H9 (cell line): ENCODE data around the gene ADAMTS13. TPM values are rescaled to one million over a fixed set of nuclear protein-coding genes. Genes with fewer than 3 reads are reported as not detected.

ENCODE experiments used
- DNase-seq: peaks from one replicate; pipeline ENCODE4 v3.0.0-alpha.2; 2017
- H2AFZ ChIP-seq: one replicate; pipeline ENCODE4 v1.6.1; 2013; ENCODE audit warnings: mild to moderate bottlenecking, low read length, control low read depth, moderate library complexity
- H2AK5ac ChIP-seq: 2 replicates; pipeline ENCODE4 v1.6.1; 2013; ENCODE audit warnings: low read length, control low read depth, mixed read lengths; ENCODE audit not compliant: insufficient read length
- H2BK120ac ChIP-seq: one replicate; pipeline ENCODE4 v1.6.1; 2013; ENCODE audit warnings: low read depth, mild to moderate bottlenecking, low read length, control low read depth, inconsistent platforms; ENCODE audit not compliant: poor library complexity, severe bottlenecking
- H2BK12ac ChIP-seq: 2 replicates; pipeline ENCODE4 v1.6.1; 2013; ENCODE audit warnings: low read length, control low read depth, mixed read lengths, low read depth; ENCODE audit not compliant: insufficient read length
- H2BK15ac ChIP-seq: 2 replicates; pipeline ENCODE4 v1.6.1; 2013; ENCODE audit warnings: low read depth, low read length, control low read depth
- H2BK20ac ChIP-seq: one replicate; pipeline ENCODE4 v1.6.1; 2013; ENCODE audit warnings: low read depth, mild to moderate bottlenecking, low read length, control low read depth, inconsistent platforms; ENCODE audit not compliant: poor library complexity, severe bottlenecking
- H2BK5ac ChIP-seq: 2 replicates; pipeline ENCODE4 v1.6.1; 2013; ENCODE audit warnings: low read length, control low read depth, mixed read lengths; ENCODE audit not compliant: insufficient read length
- H3K14ac ChIP-seq: 2 replicates; pipeline ENCODE4 v1.6.1; 2013; ENCODE audit warnings: low read length, control low read depth; ENCODE audit not compliant: insufficient read depth
- H3K18ac ChIP-seq: 2 replicates; pipeline ENCODE4 v1.6.1; 2013; ENCODE audit warnings: low read depth, mild to moderate bottlenecking, mixed read lengths, low read length, control low read depth; ENCODE audit not compliant: insufficient read length
- H3K23ac ChIP-seq: 2 replicates; pipeline ENCODE4 v1.6.1; 2013; ENCODE audit warnings: low read length, control low read depth, mixed read lengths, low read depth; ENCODE audit not compliant: insufficient read length
- H3K23me2 ChIP-seq: 2 replicates; pipeline ENCODE4 v1.6.1; 2013; ENCODE audit warnings: low read depth, mild to moderate bottlenecking, mixed read lengths, low read length, control low read depth; ENCODE audit not compliant: insufficient read length, poor library complexity, severe bottlenecking
- H3K27ac ChIP-seq: 2 replicates; pipeline ENCODE4 v1.5.1; 2013; ENCODE audit warnings: low read length, control low read depth, mixed read lengths, low read depth; ENCODE audit not compliant: insufficient read length
- H3K27me3 ChIP-seq: 2 replicates; pipeline ENCODE4 v1.6.1; 2013; ENCODE audit warnings: low read length, control low read depth, inconsistent platforms; ENCODE audit not compliant: insufficient read depth
- H3K4ac ChIP-seq: 2 replicates; pipeline ENCODE4 v1.6.1; 2013; ENCODE audit warnings: low read depth, mild to moderate bottlenecking, control low read depth, inconsistent platforms, low read length, moderate library complexity
- H3K4me1 ChIP-seq: 2 replicates; pipeline ENCODE4 v1.6.1; 2013; ENCODE audit warnings: low read length, control low read depth, inconsistent platforms; ENCODE audit not compliant: insufficient read depth
- H3K4me2 ChIP-seq: 2 replicates; pipeline ENCODE4 v1.6.1; 2013; ENCODE audit warnings: low read length, control low read depth, mixed read lengths; ENCODE audit not compliant: insufficient read length, insufficient read depth
- H3K56ac ChIP-seq: 2 replicates; pipeline ENCODE4 v1.6.1; 2013; ENCODE audit warnings: low read depth, mild to moderate bottlenecking, mixed read lengths, low read length, control low read depth; ENCODE audit not compliant: insufficient read length
- H3K79me1 ChIP-seq: 2 replicates; pipeline ENCODE4 v1.6.1; 2013; ENCODE audit warnings: low read depth, mild to moderate bottlenecking, moderate library complexity, low read length, control low read depth, inconsistent platforms; ENCODE audit not compliant: insufficient read depth, poor library complexity, severe bottlenecking
- H3K79me2 ChIP-seq: 2 replicates; pipeline ENCODE4 v1.6.1; 2013; ENCODE audit warnings: low read length, control low read depth, inconsistent platforms; ENCODE audit not compliant: insufficient read depth
- H3K9ac ChIP-seq: 2 replicates; pipeline ENCODE4 v1.6.1; 2013; ENCODE audit warnings: low read length, control low read depth, mixed read lengths; ENCODE audit not compliant: insufficient read length; ENCODE audit errors: extremely low read depth
- H3K9me3 ChIP-seq: one replicate; pipeline ENCODE4 v1.6.1; 2013; ENCODE audit warnings: low read depth, low read length, inconsistent platforms; ENCODE audit not compliant: control insufficient read depth
- H3T11ph ChIP-seq: one replicate; pipeline ENCODE4 v1.6.1; 2013; ENCODE audit warnings: mild to moderate bottlenecking, low read length, control low read depth, inconsistent platforms
- H4K20me1 ChIP-seq: one replicate; pipeline ENCODE4 v1.6.1; 2013; ENCODE audit not compliant: control insufficient read depth, insufficient read length, insufficient read depth
- H4K5ac ChIP-seq: 2 replicates; pipeline ENCODE4 v1.6.1; 2013; ENCODE audit warnings: low read depth, mild to moderate bottlenecking, mixed read lengths, low read length, control low read depth; ENCODE audit not compliant: insufficient read length
- H4K8ac ChIP-seq: replicated peaks from 2 replicates; pipeline ENCODE4 v1.6.1; 2013; ENCODE audit warnings: low read length, control low read depth, mixed read lengths, low read depth; ENCODE audit not compliant: insufficient read length
- H4K91ac ChIP-seq: 2 replicates; pipeline ENCODE4 v1.6.1; 2013; ENCODE audit warnings: low read depth, mild to moderate bottlenecking, moderate library complexity, mixed read lengths, low read length, control low read depth; ENCODE audit not compliant: insufficient read length
- H3K27ac Mint-ChIP-seq, 3 experiments: 2 replicates in 2 of 3; 3 replicates in 1 of 3; pipeline ENCODE4 v1.8.0; 2020 to 2021; ENCODE audit warnings: mixed read lengths in 3 of 3, mild to moderate bottlenecking in 1 of 3, moderate library complexity in 1 of 3
- H3K27me3 Mint-ChIP-seq: 2 replicates; pipeline ENCODE4 v1.8.0; 2021; ENCODE audit warnings: low read depth, mild to moderate bottlenecking, moderate library complexity, mixed read lengths
- H3K36me3 Mint-ChIP-seq, 3 experiments: 2 replicates in 2 of 3; 3 replicates in 1 of 3; pipeline ENCODE4 v1.8.0; 2020 to 2021; ENCODE audit warnings: low read depth in 3 of 3, mixed read lengths in 3 of 3; ENCODE audit not compliant: insufficient read depth in 1 of 3
- H3K4me1 Mint-ChIP-seq, 2 experiments: 2 replicates each; pipeline ENCODE4 v1.8.0; 2020; ENCODE audit warnings: mixed read lengths in 2 of 2
- H3K4me3 Mint-ChIP-seq, 2 experiments: 2 replicates in 1 of 2; 3 replicates in 1 of 2; pipeline ENCODE4 v1.8.0; 2020 to 2021; ENCODE audit warnings: mild to moderate bottlenecking in 2 of 2, mixed read lengths in 2 of 2, moderate library complexity in 1 of 2
- H3K9me3 Mint-ChIP-seq, 2 experiments: 2 replicates in 1 of 2; 3 replicates in 1 of 2; pipeline ENCODE4 v1.8.0; 2020; ENCODE audit warnings: mild to moderate bottlenecking in 2 of 2, mixed read lengths in 2 of 2, moderate library complexity in 1 of 2
- WGBS: extraction: QIAGEN DNeasy Blood & Tissue Kit; methylation state at CpG from one replicate; pipeline ENCODE4 v1.1.7; 2013; ENCODE audit warnings: missing lambda C conversion rate, low lambda C conversion rate, mixed read lengths; ENCODE audit not compliant: insufficient read length; ENCODE audit errors: extremely low coverage; 5-methylcytosine and 5-hydroxymethylcytosine counted together
- total RNA-seq: library from RNA; stranded (reverse); gene quantifications from 2 replicates; pipeline ENCODE4 v1.2.1, GENCODE V29; 2021
- TF ChIP-seq, protein P1 (sequence below): fragments of 200-600 bp; sonication (generic); conservative IDR thresholded peaks from 3 replicates; pipeline ENCODE4 v1.8.0; 2021; ENCODE audit warnings: antibody characterized with exemption, mild to moderate bottlenecking

The ADAMTS13 gene
- total RNA-seq, 1 experiment from 2014 or later: 8.8 TPM

DNA sequence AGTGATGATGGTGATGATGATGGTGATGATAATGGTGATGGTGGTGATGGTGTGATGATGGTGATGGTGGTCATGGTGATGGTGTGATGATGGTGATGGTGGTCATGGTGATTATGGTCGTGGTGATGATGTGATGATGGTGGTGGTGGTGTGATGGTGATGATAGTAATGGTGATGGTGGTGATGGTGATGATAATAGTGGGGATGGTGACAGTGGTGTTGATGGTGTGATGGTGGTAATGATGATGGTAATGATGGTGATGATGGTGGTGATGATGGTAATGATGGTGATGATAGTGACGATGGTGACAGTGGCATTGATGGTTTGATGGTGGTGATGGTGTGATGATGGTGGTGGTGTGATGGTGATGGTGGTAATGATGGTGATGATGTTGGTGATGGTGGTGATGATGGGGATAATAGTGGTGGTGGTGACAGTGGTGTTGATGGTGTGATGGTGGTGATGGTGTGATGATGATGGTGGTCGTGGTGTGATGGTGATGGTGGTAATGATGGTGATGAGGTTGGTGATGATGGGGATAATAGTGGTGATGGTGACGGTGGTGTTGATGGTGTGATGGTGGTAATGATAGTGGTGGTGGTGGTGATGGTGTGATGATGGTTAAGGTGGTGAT lies 39.5 kb upstream of the ADAMTS13 start:
- TF ChIP-seq, protein P1, sequence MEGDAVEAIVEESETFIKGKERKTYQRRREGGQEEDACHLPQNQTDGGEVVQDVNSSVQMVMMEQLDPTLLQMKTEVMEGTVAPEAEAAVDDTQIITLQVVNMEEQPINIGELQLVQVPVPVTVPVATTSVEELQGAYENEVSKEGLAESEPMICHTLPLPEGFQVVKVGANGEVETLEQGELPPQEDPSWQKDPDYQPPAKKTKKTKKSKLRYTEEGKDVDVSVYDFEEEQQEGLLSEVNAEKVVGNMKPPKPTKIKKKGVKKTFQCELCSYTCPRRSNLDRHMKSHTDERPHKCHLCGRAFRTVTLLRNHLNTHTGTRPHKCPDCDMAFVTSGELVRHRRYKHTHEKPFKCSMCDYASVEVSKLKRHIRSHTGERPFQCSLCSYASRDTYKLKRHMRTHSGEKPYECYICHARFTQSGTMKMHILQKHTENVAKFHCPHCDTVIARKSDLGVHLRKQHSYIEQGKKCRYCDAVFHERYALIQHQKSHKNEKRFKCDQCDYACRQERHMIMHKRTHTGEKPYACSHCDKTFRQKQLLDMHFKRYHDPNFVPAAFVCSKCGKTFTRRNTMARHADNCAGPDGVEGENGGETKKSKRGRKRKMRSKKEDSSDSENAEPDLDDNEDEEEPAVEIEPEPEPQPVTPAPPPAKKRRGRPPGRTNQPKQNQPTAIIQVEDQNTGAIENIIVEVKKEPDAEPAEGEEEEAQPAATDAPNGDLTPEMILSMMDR: no peak
- Mint-ChIP-seq H3K9me3 (no peaks in the 10 kb centered on the region; a peak in 1 of 5 replicates), H3K4me3 (no peak overlapping the region), H3K4me1 (no peaks in the 10 kb centered on the region; a peak in 1 of 4 replicates), H3K36me3 (no peaks in the 10 kb centered on the region), H3K27ac (no peak overlapping the region), H3K27me3 (peaks cover 19% of the 10 kb centered on the region)
- no peak overlapping the region for H3K14ac ChIP-seq
- H4K20me1 ChIP-seq: peaks cover 3% of the 10 kb centered on the region
- H3K56ac ChIP-seq: no peak overlapping the region
- no peak overlapping the region for H2AK5ac ChIP-seq
- H3K9me3 ChIP-seq: no peaks in the 10 kb centered on the region
- no peak overlapping the region for H2BK120ac ChIP-seq
- no peak for DNase-seq
- no peak overlapping the region for H2AFZ ChIP-seq
- no peak overlapping the region for H2BK15ac ChIP-seq
- H3K27me3 ChIP-seq: no peaks in the 10 kb centered on the region
- H2BK12ac ChIP-seq: no peak overlapping the region
- H3T11ph ChIP-seq: no peak overlapping the region
- no peak overlapping the region for H3K27ac ChIP-seq
- no peak overlapping the region for H3K9ac ChIP-seq
- H4K91ac ChIP-seq: no peak overlapping the region
- 100% methylated on average over 3 of the region's 4 CpGs for WGBS
- H3K79me2 ChIP-seq: no peaks in the 10 kb centered on the region
- peak overlapping the region; percentile 55 for H3K23ac ChIP-seq
- peak overlapping the region; percentile 9 for H4K5ac ChIP-seq
- H4K8ac ChIP-seq: peak overlapping the region; percentile 95
- H2BK5ac ChIP-seq: no peak overlapping the region
- H2BK20ac ChIP-seq: no peak overlapping the region
- no peaks in the 10 kb centered on the region for H3K79me1 ChIP-seq
- H3K4ac ChIP-seq: no peak overlapping the region
- no peak overlapping the region for H3K18ac ChIP-seq
- no peaks in the 10 kb centered on the region for H3K4me1 ChIP-seq
- H3K23me2 ChIP-seq: no peaks in the 10 kb centered on the region
- H3K4me2 ChIP-seq: no peak overlapping the region
